GM12891 (cell line): ENCODE data around the gene AKIRIN1.
"Not testable (repeated sequence)": the region's sequence is repeated elsewhere in the genome, so short reads cannot be mapped to it uniquely, and the experiment has no call there.

Source experiments
- DNase-seq: peaks from one replicate; pipeline ENCODE4 v3.0.0; 2011; ENCODE audit warnings: low spot score; ENCODE audit not compliant: insufficient read length
- FAIRE-seq: peaks from 2 replicates; lab custom pipeline; 2011; peaks lifted over from hg19 to GRCh38; lab: Jason Lieb, UNC
- PAX5 ChIP-seq: IDR thresholded peaks from 2 replicates; pipeline ENCODE4 v1.6.1; 2011; ENCODE audit warnings: low read length, moderate library complexity, mild to moderate bottlenecking; ENCODE audit not compliant: insufficient read depth, severe bottlenecking
- POLR2A ChIP-seq: IDR thresholded peaks from 2 replicates; pipeline ENCODE4 v1.6.1; 2011; ENCODE audit warnings: low read depth, low read length, control low read depth
- POLR2AphosphoS5 ChIP-seq: IDR thresholded peaks from 2 replicates; pipeline ENCODE4 v1.6.1; 2011; ENCODE audit warnings: low read depth, low read length, control low read depth
- POU2F2 ChIP-seq: IDR thresholded peaks from 2 replicates; pipeline ENCODE4 v1.6.1; 2011; ENCODE audit warnings: low read depth, mild to moderate bottlenecking, control low read depth, low read length, moderate library complexity
- SPI1 ChIP-seq: IDR thresholded peaks from 2 replicates; pipeline ENCODE4 v1.6.1; 2011; ENCODE audit warnings: low read depth, low read length, control low read depth
- TAF1 ChIP-seq: IDR thresholded peaks from 2 replicates; pipeline ENCODE4 v1.6.1; 2011; ENCODE audit warnings: low read depth, low read length, control low read depth

Gene AKIRIN1

DNA sequence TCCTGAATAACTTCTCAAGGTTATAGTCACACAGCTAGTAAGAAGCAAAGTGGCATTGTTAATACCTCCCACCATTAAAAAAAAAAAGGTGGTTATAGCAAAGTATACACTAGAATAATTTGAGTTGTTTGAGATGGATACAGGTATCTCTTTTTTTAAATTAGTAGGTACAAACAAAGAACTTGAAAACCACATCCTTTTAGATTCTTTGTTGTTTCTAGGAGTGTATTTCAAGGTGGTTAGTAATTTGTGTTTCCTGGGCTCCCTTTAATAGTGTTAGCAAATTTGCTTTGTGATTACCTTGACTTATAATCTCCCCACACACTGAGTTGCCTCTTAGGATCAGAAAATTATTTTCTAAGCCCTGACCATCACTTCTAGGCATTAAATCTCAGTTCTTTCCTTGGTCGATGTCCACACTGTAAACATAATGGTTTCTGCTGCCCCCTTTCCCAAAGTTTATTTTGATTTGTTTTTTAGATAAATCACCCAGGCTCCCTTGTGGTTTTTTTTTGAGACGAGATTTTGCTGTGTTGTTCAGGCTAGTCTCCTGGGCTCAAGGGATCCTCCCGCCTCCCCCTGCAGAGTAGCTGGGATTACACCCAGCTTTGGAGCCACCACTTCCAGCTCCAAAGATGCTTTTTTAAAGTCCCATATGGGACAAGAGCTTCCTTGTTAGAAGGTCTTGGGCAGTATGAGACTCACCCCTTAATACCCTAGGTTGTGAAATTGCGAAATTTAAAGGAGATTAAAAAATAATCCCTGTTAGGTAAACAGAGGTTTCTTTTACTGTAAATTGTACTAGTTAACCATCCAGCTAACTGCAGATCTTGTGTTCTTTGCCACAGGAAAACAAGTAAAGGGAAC lies 6.2 kb downstream of the AKIRIN1 start:
- TF ChIP-seq POLR2A, result no peak
- TF ChIP-seq TAF1, result no peak
- TF ChIP-seq POU2F2, result no peak
- no peak for TF ChIP-seq POLR2AphosphoS5
- no peak for TF ChIP-seq SPI1
- TF ChIP-seq PAX5, result no peak
- DNase-seq, result no peak
- FAIRE-seq, result no peak

DNA sequence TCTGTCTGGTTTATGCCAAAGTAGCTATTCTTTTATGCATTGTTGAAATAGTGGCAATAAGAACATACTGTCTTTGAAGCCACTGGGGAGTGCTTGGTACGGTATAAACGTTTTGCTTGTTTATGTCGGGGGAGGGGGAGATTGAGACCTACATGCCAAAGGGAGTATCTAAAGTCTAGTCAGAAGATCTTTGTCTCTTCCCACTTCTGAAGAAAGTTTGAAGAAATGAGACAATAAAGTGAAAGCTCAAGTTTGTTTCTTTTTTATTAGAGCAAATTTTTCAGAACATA lies 6.8 kb downstream of the AKIRIN1 start:
- no peak for DNase-seq
- TF ChIP-seq SPI1 (no peak), POU2F2 (no peak), PAX5 (no peak), POLR2A (no peak), TAF1 (no peak), POLR2AphosphoS5 (no peak)
- no peak for FAIRE-seq

DNA sequence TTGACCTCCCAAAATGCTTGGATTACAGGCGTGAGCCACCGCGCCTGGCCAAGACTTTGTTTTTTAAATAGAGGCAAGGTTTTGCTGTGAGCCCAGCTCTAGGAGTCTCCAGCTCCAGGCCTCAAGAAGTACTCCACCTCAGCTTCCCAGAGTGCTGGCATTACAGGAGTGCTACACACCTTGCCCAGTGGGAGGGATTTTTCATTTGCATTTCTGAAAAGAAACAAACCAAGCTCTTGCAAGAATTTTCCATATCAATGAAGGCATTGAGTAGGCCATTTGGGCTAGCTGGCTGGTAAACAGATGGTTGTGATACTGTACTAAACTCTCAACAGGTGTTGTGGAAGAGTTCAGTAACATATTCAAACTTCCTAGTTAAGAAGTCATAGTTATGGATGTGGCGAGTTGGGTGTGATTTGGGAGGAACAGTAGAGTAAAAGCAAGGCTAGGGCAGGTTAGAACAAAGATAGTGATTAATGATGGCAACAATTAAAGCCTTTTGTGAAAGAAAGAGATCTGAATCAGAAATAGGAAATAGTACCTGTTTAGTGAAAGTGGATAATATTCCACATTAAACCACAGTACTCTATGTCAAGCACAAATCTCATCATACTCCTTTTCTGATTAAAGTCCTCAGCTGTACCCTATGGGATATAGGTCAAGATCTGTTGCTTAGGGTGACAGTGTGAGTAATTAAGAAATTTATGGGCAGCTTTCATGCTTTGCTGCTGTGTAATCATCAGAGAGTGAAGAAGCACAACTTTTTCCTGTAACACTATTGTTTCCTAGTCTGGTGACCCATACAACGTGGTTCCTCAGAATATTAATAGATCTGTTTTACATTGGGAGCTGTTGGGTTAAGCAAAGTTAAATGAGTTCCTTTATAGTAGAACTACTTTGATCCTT lies 10.7 kb downstream of the AKIRIN1 start:
- FAIRE-seq (no peak), DNase-seq (no peak)
- TF ChIP-seq TAF1, result no peak
- TF ChIP-seq POLR2AphosphoS5, result no peak
- TF ChIP-seq POU2F2, result no peak
- no peak for TF ChIP-seq POLR2A
- TF ChIP-seq SPI1, result no peak
- no peak for TF ChIP-seq PAX5

DNA sequence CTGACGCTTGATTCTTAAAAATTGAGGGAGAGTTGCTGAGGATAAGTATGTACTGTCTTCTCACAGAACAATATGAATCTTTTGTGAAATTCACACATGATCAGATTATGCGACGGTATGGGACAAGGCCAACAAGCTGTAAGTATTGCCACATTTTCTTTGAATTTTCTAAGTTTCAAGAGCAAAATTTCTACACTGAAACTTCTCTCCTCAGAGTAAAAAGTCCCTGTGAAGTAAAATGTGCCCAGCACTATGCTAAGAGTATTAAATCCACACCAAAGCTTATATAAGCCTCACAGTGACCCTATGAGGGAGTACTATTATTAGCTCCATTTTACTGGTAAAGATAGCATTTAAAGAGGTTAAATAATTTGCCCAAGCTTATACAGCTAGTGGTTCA lies 12.2 kb downstream of the AKIRIN1 start:
- FAIRE-seq (no peak), DNase-seq (no peak)
- no peak for TF ChIP-seq POLR2A
- TF ChIP-seq POU2F2, result no peak
- no peak for TF ChIP-seq POLR2AphosphoS5
- no peak for TF ChIP-seq TAF1
- no peak for TF ChIP-seq PAX5
- TF ChIP-seq SPI1, result no peak

DNA sequence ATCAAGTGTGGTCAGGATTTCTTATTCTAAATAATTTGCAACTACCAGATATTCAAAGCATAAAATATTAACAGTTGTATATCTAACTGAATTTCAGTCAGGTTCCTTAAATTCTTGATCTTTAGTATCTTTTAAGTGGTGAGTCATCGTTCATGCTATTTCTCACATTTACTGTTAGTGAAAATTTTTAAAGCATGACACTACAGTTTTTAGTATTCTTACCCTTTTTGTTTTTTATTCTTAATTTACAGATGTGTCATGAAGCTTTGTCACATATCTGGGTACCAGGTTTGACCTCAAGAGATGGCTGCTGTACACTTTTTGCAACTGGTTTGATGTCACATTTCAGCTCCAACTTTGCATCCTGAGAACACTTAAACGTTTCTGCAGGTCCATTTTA lies 12.7 kb downstream of the AKIRIN1 start:
- DNase-seq (no peak), FAIRE-seq (no peak)
- no peak for TF ChIP-seq PAX5
- TF ChIP-seq POU2F2, result no peak
- TF ChIP-seq POLR2AphosphoS5, result no peak
- no peak for TF ChIP-seq POLR2A
- no peak for TF ChIP-seq SPI1
- no peak for TF ChIP-seq TAF1

DNA sequence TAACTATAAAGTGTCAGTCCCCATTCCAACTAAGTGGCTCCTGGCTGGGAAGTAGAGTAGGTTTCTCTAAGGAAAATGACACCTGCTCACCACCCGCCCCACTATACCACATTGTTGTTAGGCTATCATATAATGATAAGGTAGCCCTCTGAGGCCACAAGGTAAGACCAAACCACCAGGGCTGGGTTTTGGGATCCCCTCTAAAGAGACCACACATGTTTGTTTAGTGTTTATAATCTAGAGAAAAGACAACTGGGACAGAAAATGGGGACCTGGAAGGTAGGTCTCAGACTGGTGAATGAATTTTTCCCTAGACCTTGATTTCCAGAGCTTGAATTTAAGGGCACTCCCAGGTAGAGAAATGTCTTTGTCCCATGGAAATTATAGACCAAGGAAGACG lies 15.2 kb downstream of the AKIRIN1 start:
- no peak for TF ChIP-seq POLR2A
- no peak for TF ChIP-seq SPI1
- no peak for TF ChIP-seq TAF1
- no peak for TF ChIP-seq PAX5
- TF ChIP-seq POU2F2, result no peak
- no peak for TF ChIP-seq POLR2AphosphoS5
- no peak for FAIRE-seq
- DNase-seq, result no peak

DNA sequence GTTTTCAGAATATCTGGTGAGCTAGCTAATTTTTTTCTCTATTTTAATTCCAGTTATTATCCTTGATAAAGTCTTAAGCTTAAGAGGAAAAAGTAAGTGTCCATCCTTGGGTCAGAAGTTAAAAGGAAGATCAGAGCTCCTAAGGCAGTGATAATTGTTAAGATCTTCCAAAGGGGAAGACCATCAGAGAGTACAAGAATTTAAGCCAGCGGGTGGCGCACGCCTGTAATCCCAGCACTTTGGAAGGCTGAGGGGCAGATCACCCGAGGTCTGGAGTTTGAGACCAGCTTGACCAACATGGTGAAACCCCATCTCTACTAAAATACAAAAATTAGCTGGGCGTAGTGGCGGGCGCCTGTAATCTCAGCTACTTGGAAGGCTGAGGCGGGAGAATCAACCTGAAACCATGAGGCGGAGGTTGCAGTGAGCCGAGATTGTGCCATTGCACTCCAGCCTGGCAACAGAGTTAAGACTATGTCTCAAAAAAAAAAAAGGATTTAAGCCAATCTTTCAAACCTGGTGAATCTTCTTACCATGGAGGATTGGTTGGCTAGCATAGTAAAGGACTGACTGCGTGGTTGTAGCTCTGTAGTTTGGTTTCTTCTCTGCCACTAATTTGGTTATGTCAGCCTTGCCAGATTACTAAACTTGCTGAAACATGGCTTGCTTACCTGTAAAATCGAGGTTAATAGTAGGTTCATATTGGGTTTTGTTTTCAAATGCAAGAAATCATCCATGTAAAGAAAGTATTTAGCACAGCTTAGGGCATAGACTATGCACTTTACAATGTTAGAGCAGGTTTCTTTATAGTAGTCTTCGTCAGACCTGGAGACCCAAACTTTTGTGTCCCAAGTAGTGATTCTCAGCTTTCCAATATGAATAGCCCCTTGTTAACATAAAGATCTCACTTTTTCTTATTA lies 15.9 kb downstream of the AKIRIN1 start:
- no peak for FAIRE-seq
- DNase-seq, result no peak
- TF ChIP-seq SPI1 (no peak), POLR2A (peak; percentile 49), POLR2AphosphoS5 (peak; percentile 70; the same call in 1 of the 2 replicates)

DNA sequence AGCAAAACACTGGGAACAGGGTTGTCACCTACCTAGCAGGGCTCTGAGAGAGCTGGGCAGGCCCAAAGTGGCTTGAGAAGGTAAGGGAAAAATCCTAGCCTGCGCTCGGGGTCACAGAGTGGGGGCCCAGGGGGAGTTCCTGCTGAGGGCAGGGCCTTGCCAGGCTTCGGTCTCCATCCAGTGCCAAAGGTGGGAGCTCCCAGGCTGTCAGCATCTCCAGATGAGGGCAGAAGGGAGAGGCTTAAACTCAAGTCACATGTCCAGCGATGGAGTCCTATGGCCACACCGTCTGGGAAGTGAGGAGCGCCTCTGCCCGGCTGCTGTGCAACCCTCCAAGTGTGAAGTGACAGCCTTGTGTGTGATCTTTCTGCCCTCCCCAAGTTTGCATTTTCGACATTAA lies 23.9 kb downstream of the AKIRIN1 start:
- FAIRE-seq, result not testable (repeated sequence)

DNA sequence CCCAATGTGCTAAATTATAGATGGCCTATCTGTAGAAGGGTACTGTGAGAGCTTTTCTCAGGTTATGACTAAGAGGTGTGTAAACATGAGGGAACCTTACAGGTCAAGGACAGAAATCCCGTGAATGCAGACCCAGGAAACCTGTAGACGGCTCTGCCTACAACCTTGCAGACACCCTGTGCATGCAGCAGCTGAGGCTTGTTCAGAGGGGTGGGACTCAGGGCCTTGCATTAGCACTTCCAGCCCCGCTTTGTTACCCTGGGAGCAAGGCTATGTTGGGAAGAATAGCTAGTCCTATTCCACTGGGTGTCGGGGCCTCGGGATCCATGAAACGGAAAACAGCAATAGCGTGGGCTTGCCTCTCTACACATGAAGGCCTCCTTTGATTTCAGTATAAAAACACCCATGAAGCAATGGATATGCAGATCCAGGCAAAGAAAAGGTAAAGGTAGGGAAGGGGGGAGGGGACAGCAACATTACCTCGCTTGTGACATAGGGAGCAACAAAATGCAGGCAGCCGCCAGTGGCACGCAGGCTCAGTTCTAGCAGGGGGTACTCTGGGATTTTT lies 25.6 kb downstream of the AKIRIN1 start:
- no peak for FAIRE-seq
- DNase-seq, result no peak

More for the DNA sequence above, 23.9 kb downstream of the AKIRIN1 start:
- not testable (repeated sequence) for DNase-seq

More for the DNA sequence above, 25.6 kb downstream of the AKIRIN1 start:
- TF ChIP-seq POU2F2 (no peak), POLR2AphosphoS5 (no peak), PAX5 (no peak), TAF1 (no peak), POLR2A (no peak), SPI1 (no peak)
